Keratinocyte (primary cell): Measurements from ENCODE around the gene CIAO1. TPM values are rescaled to one million over a fixed set of nuclear protein-coding genes. Genes with fewer than 3 reads are reported as not detected.

Experiments used
- DNase-seq: peaks from one replicate; pipeline ENCODE4 v3.0.0-alpha.2; 2011; ENCODE audit warnings: low read depth, missing footprints, low spot score
- FAIRE-seq: peaks from 2 replicates; lab custom pipeline; 2011; peaks lifted over from hg19 to GRCh38; lab: Jason Lieb, UNC
- H2AFZ ChIP-seq: 2 replicates; pipeline ENCODE4 v1.6.0; 2012; ENCODE audit warnings: low read length, control low read depth, inconsistent platforms; ENCODE audit not compliant: control insufficient read depth
- H3K27ac ChIP-seq: 2 replicates; pipeline ENCODE4 v1.5.1; 2011; ENCODE audit warnings: low read length; ENCODE audit not compliant: control insufficient read depth, insufficient read depth
- H3K27me3 ChIP-seq: 3 replicates; pipeline ENCODE4 v1.6.0; 2011; ENCODE audit warnings: low read length; ENCODE audit not compliant: control insufficient read depth, insufficient read depth; ENCODE audit errors: extremely low read depth
- H3K36me3 ChIP-seq, 2 experiments: 2 replicates in 1 of 2; 3 replicates in 1 of 2; pipeline ENCODE4 v1.5.1; 2011; ENCODE audit warnings: low read length in 2 of 2, mild to moderate bottlenecking in 1 of 2; ENCODE audit not compliant: control insufficient read depth in 2 of 2, insufficient read depth in 2 of 2; ENCODE audit errors: extremely low read depth in 1 of 2
- H3K4me1 ChIP-seq: 3 replicates; pipeline ENCODE4 v1.5.1; 2011; ENCODE audit warnings: low read length; ENCODE audit not compliant: control insufficient read depth, insufficient read depth; ENCODE audit errors: extremely low read depth
- H3K4me2 ChIP-seq: 3 replicates; pipeline ENCODE4 v1.6.0; 2011; ENCODE audit warnings: low read depth, low read length; ENCODE audit not compliant: control insufficient read depth, insufficient read depth; ENCODE audit errors: extremely low read depth
- H3K4me3 ChIP-seq, 3 experiments: fragments of 200-600 bp in 1 of 3; sonication (generic) in 1 of 3; 2 replicates in 2 of 3; 3 replicates in 1 of 3; pipeline ENCODE4 v1.5.1; 2011 to 2016; ENCODE audit warnings: low read length in 3 of 3, mild to moderate bottlenecking in 3 of 3, control low read depth in 2 of 3, inconsistent platforms in 1 of 3, low read depth in 1 of 3, mixed read lengths in 1 of 3, mixed run types in 1 of 3, moderate library complexity in 1 of 3; ENCODE audit not compliant: control insufficient read depth in 2 of 3, insufficient read depth in 2 of 3; ENCODE audit errors: extremely low read depth in 1 of 3
- H3K79me2 ChIP-seq: 2 replicates; pipeline ENCODE4 v1.6.0; 2012; ENCODE audit warnings: low read length; ENCODE audit not compliant: control insufficient read depth, insufficient read depth
- H3K9ac ChIP-seq: 3 replicates; pipeline ENCODE4 v1.6.0; 2011; ENCODE audit warnings: low read length; ENCODE audit not compliant: control insufficient read depth, insufficient read depth; ENCODE audit errors: extremely low read depth
- H3K9me1 ChIP-seq: 3 replicates; pipeline ENCODE4 v1.6.0; 2011; ENCODE audit warnings: low read length; ENCODE audit not compliant: control insufficient read depth, insufficient read depth; ENCODE audit errors: extremely low read depth
- H3K9me3 ChIP-seq: 2 replicates; pipeline ENCODE4 v1.5.1; 2012; ENCODE audit warnings: low read depth, low read length; ENCODE audit not compliant: control insufficient read depth
- H4K20me1 ChIP-seq: 3 replicates; pipeline ENCODE4 v1.6.0; 2011; ENCODE audit warnings: low read length; ENCODE audit not compliant: control insufficient read depth, insufficient read depth; ENCODE audit errors: extremely low read depth
- CTCF ChIP-seq, 3 experiments: IDR thresholded peaks in 1 of 3; conservative IDR thresholded peaks in 1 of 3; optimal IDR thresholded peaks in 1 of 3; 2 replicates in 2 of 3; 3 replicates in 1 of 3; pipeline versions ENCODE3 to v1.5.1; 2011; ENCODE audit warnings: low read length in 3 of 3, mild to moderate bottlenecking in 3 of 3, moderate library complexity in 2 of 3, control low read depth in 1 of 3, inconsistent platforms in 1 of 3; ENCODE audit not compliant: insufficient read depth in 2 of 3; ENCODE audit errors: extremely low read depth in 1 of 3
- EZH2 ChIP-seq: IDR thresholded peaks from one replicate; pipeline ENCODE4 v1.6.1; 2012; ENCODE audit warnings: inconsistent platforms, mild to moderate bottlenecking, low read length, moderate library complexity
- dilution Hi-C: fragments of 300-500 bp; cut with MboI; formaldehyde crosslinking; loops from one replicate; pipeline ENCODE4 v1.7.0; 2020; ENCODE audit warnings: low sequenced_read_pairs; ENCODE audit not compliant: extremely low pct_ligation_motif_present
- polyA plus RNA-seq, 5 experiments: library from polyadenylated mRNA; depleted of rRNA in 3 of 5; stranded (reverse) in 3 of 5; stranded (forward) in 1 of 5; unstranded in 1 of 5; fragments of >200 nt; gene quantifications; 1 replicate in 1 of 5; 2 replicates in 3 of 5; 3 replicates in 1 of 5; pipeline versions ENCODE4 v1.2.1 to v1.2.3, GENCODE V29; 2011 to 2012; ENCODE audit warnings: missing spikeins in 2 of 5, low read depth in 1 of 5, low replicate concordance in 1 of 5

Gene CIAO1
- polyA plus RNA-seq, 1 donor (not counting 4 experiments of a cell fraction or from before 2014, with no cell fraction given): 67.4 TPM

GRCh38 chr2:96236882-96237281, 29.1 kb upstream of the CIAO1 start:
- H3K27me3 ChIP-seq: no peaks in the 10 kb centered on the region
- H3K9me1 ChIP-seq: peaks cover 2% of the 10 kb centered on the region
- no peak overlapping the region for H3K4me2 ChIP-seq
- no peak overlapping the region for H3K27ac ChIP-seq
- no peak for TF ChIP-seq CTCF (optimal IDR thresholded peaks at IDR 0.05 in 1 of 3, IDR thresholded peaks at IDR 0.05 in 1 of 3, conservative IDR thresholded peaks at IDR 0.05 in 1 of 3; ENCODE audit: extremely low read depth in 1 of 3, insufficient read depth in 2 of 3, low read length in 3 of 3)
- TF ChIP-seq EZH2: no peak
- H3K4me3 ChIP-seq: no peak overlapping the region
- dilution Hi-C loops: no loop called here
- H2AFZ ChIP-seq: no peak overlapping the region
- H3K79me2 ChIP-seq: no peaks in the 10 kb centered on the region
- no peaks in the 10 kb centered on the region for H3K36me3 ChIP-seq
- no peaks in the 10 kb centered on the region for H3K9me3 ChIP-seq
- no peaks in the 10 kb centered on the region for H4K20me1 ChIP-seq
- peaks cover 19% of the 10 kb centered on the region for H3K4me1 ChIP-seq
- DNase-seq: no peak
- H3K9ac ChIP-seq: no peak overlapping the region
- FAIRE-seq: no peak

- H3K27me3 ChIP-seq: no peaks in the 10 kb centered on the region
- H3K36me3 ChIP-seq: no peaks in the 10 kb centered on the region
- no peak for FAIRE-seq
- H3K79me2 ChIP-seq: no peaks in the 10 kb centered on the region
- no peak overlapping the region for H3K9ac ChIP-seq
- H3K9me3 ChIP-seq: no peaks in the 10 kb centered on the region
- TF ChIP-seq CTCF (optimal IDR thresholded peaks at IDR 0.05 in 1 of 3, IDR thresholded peaks at IDR 0.05 in 1 of 3, conservative IDR thresholded peaks at IDR 0.05 in 1 of 3; ENCODE audit: extremely low read depth in 1 of 3, insufficient read depth in 2 of 3, low read length in 3 of 3) (no peak), EZH2 (no peak)
- H4K20me1 ChIP-seq: no peaks in the 10 kb centered on the region
- dilution Hi-C loops: no loop called here
- peaks cover 2% of the 10 kb centered on the region for H3K9me1 ChIP-seq
- H2AFZ ChIP-seq: no peak overlapping the region
- no peak overlapping the region for H3K4me2 ChIP-seq
- H3K4me1 ChIP-seq: peaks cover 28% of the 10 kb centered on the region
- no peak overlapping the region for H3K27ac ChIP-seq
- no peak overlapping the region for H3K4me3 ChIP-seq
- no peak for DNase-seq
Measured at GRCh38 chr2:96238266-96238665, 27.8 kb upstream of the CIAO1 start.
